Smooth muscle cell of the brain vasculature (primary cell): Measurements from ENCODE around the gene CCNY.

Source experiments
- DNase-seq: peaks from one replicate; pipeline ENCODE4 v3.0.0-alpha.2; 2012; ENCODE audit warnings: low read depth, low spot score

CCNY gene

DNA sequence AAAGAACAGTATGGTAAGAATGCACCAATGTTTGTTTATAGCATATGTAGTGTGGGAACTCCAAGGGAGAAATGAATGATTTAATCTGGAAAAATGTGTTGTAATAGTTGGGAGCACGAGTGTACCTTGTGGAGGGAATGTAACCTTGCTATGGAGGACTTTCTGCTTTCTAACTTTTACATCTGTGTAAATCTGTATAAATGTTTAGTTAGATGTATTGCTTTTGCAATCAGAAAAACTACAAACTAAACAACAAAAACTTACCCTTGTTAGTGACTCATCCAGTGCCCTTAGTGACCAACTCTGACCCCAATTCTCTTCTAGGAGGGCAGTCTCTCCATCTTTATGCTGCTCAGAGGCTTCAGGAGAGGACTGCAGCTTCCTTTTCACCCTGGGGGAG, 89.3 kb downstream of the CCNY start:
- no peak for DNase-seq

DNA sequence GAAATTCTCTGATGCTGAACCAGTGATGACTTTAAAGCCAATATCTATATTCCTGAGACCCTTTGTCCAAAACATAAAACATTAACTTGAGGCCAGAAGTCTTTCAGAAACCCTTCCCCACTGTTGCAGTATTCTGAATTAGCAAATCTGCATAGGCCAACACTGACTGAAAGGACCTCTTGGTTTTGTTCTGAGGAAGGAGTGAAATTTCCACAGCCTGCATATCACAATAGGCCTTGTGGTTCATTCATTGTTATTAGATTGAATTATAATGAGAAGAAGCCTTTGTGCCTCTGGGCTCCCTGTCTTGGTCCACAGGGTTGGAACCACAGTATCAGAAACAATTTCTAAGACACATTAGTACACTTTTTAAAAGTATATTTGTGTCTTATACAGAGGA, 90.3 kb downstream of the CCNY start:
- no peak for DNase-seq

DNA sequence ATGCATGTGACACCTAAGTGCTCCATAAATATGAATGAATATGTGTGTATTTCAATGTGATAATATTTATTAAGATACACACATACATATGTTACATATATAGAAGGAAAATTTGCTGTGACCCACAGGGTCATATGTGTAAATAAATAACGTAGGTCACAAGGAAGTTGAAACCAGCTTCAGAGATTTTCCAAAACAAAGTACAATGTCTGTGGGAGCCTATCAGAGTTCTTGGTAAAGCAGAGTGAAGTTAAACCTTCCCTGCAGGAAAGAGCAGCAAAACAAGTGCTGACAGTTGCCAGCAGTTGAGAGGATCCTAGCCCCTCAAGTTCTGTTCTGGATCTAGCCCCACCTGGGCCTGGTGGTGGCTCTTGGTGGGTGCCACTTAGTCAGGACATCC, 91.2 kb downstream of the CCNY start:
- no peak for DNase-seq

DNA sequence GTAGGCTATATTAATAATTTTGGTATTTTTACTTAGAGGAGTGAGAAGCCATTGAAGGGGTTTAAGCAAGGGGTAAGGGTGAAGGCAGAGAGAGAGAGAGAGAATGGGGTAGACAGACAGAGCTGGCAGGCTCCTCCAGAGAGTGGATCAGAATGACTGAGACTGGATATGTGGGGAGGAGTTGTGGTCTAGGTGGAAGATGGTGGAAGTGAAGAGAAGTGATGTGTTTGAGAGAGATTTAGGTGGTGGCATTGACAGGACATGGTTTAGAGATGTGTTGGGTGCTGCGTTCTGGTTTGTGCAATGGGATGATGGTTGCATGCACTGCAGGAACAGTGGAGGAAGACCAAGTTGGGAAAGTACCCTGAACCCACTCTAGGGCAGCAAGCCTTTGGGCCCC, 92.2 kb downstream of the CCNY start:
- no peak for DNase-seq

DNA sequence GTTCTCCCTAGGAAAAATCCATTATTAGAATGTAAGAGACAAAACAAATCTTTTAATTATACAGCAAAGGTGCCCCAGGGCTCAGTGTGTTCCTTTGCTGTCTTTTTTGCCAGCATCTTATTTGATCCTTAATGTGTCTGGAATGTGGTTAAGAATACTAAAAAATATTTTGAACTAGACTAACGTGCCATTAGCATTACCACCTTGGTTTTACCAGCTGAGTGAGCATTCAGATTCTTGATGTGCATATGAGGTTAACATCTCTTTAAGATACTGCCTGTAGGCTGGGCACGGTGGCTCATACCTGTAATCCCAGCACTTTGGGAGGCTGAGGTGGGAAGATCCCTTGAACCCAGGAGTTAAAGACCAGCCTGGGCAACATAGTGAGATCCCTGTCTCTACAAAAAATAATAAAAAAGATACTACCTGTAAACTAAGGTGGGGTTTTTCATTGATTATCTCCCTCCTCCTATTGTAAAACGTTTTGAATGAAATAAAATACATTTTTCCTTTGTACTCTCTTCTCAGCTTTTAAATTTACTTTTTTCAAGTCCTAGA, 96.6 kb downstream of the CCNY start:
- DNase-seq = no peak

DNA sequence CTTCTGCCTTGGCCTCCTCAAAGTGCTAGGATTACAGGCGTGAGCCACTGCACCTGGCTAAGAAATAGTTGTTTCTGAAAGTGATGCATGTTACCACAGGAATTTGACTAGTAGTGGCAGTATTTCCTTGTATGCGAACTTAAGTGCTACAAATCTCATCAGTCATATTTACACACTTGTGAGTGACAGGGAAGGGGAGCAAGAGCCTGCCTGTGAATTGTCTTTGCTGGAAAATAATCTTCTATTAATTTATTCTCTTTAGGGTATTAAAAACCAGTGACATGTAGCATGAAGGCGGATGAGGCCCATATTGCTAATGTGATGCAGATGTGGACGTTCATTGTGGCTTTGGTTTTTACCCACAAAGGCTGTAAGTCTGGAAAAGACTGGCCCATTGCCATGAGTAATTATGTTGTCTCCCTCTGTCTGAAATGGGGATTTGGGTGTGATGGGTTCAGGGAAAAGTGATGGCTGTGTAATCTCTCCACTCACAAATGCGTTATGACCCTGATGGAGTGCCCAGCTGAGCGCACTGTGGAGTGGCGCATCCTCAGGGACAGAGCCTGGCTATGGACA, 97.6 kb downstream of the CCNY start:
- no peak for DNase-seq

DNA sequence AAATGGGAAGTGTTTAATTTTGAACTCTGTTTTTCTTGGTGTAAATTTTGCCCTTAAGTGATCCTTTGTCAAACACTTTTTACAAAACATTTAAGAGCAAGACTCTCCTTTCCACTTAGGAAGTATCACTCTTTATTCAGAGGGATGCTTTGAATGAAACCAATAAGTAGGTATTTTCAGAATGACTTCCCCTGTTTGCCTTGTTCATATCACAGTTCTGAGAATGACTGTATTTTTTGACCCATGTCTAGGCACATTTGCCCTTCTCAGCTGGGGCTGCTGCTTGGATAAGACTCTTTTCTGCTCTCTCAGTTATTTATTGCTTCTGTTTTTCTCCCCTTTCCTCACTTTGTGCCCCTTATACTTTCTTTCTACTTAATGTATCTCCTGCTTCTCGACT, 98.2 kb downstream of the CCNY start:
- DNase-seq = no peak

DNA sequence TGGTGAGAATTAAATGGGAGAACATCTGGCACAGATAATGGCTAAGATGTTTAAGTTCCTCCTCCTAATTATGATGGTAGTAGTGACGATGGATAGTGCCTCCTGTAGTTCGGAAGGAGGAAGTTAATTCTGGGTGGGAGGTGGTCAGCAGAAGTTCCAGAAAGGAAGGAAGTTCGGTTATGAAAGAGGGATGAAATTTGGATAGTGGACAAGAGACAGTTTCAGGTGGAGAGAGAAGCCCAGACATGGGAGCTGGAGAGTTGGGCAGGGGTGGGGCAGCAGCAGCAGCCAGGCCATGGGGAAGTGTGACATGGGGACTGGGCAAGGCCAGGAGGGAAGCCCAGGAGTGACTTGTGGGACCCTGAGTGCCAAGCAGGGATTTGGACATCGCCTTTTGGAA, 99.5 kb downstream of the CCNY start:
- DNase-seq = no peak

DNA sequence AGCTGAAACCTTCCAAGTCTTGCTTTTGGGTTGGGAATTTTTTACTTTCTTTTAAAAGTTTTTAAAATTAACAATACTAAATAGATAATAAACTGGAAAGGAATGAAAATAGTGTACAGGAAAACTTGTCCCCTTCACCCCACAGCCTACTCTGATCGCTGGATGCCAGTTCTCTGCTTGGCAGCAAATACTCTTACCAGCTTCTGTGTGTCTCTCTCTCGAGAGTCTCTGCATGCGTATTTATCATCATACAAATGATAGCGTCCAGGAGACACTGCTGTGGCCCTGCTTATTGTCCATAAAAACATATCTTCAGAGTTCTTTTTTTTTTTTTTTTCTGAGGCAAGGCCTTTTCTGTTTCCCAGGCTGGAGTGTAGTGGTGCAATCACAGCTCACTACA, 101.5 kb downstream of the CCNY start:
- DNase-seq = no peak

DNA sequence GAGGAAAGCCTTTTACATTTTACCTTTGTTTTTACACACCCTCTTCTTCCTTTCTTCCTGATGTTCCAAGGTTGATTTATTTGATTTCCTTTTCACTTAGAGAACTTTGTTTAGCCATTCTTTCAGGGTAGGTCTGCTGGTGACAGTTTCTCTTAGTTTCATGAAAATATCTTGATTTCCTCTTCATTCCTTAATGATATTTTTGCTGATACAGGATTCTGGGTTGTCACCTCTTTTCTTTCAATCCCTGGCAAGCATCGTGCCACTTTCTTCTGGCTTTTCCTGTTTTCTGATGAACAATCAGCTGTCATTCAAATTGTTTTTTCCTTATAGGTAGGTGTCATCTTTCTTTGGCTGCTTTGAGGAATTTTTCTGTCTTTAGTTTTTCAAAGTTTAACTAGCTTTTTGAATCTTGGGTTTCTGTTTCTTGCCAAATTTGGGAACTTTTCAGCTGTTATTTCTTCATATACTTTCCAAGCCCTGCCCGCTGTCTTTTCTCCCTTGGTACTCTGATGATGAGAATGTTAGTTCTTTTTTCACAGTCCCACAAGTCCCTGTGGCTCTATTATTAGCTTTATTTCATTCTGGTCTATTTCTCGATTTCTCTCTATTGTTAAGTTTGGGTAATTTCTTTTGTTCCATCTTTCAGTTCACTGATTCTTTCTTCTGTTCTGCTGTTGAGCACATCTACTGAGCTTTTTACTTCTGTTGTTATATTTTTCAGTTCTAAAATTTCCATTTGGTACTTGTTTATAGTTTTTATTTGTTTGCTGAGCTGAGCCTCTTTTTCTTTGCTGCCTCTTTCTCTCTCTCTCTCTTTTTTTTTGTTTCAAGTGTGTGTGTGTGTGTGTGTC, 102.6 kb downstream of the CCNY start:
- no peak for DNase-seq

DNA sequence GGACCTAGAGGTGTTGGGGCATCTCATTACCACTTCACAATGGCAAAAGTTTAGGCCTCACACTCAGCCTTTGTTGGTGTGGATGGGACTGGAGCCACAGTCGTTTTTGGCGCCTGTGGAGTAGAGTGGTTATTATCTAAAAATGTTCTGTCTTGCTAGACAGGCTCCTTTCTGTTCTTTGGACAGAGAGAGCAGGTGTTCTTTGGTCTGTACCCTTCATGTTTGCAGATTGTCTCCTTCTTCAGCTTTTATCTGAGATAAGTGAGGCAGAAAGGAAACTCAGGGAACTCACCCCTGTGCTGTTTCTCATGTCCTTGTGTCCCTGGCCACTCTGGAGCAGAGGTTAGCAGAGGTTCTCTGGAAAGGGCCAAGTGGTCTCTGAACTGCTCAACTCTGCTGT, 103.7 kb downstream of the CCNY start:
- no peak for DNase-seq

DNA sequence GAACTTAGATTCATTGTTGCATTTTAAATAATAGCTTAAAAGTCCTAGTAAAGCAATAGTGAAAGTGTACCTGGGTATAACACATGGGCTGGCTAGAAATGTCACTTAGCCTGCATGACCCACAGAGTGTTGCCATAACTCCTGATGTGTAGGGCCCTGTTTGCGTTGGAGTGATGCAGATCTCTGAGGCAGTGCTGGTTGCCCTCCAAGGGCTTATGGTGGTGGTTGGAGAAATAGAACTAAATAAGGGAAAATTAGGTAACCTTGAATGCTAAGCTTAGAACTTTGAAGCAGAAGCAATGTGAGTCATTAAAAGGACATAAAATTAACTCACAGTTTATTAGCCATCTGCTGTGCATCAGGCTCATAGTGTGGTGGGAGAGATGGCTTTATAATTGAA, 105.7 kb downstream of the CCNY start:
- no peak for DNase-seq

DNA sequence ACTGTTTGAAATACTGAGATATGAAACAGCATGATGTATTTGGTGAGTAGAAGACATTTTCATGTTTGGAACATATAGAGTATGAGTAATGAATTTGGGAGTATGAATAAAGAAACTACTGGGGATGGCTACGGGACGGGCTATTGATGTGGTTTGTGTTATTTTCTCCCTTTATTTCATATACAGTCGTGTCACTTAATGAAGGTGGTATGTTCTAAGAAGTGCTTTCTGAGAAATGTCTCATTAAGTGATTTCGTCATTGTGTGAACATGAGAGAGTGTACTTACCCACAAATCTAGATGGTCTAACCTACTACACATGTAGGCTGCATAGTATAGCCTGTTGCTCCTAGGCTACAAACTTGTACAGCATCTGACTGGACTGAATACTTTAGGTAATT, 106.3 kb downstream of the CCNY start:
- DNase-seq = no peak

DNA sequence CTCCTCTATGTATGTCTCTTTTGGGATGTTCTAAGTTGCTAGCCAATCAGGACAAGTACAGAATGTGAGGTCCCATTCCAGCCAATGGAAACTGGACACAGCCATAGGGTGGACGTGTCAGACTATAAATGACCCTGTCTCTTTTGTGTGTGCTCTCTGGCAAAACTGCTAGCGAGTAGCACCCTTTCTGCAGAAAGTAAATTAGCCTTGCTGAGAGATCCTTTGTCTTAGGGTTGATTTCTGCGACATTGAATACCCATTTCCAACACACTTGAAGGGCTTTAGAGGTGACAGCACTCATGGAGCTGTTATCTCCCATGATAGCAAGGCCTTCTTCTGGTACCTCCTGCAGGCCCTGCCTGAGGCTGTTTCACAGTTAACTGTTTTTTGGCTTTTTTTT, 107.5 kb downstream of the CCNY start:
- no peak for DNase-seq

DNA sequence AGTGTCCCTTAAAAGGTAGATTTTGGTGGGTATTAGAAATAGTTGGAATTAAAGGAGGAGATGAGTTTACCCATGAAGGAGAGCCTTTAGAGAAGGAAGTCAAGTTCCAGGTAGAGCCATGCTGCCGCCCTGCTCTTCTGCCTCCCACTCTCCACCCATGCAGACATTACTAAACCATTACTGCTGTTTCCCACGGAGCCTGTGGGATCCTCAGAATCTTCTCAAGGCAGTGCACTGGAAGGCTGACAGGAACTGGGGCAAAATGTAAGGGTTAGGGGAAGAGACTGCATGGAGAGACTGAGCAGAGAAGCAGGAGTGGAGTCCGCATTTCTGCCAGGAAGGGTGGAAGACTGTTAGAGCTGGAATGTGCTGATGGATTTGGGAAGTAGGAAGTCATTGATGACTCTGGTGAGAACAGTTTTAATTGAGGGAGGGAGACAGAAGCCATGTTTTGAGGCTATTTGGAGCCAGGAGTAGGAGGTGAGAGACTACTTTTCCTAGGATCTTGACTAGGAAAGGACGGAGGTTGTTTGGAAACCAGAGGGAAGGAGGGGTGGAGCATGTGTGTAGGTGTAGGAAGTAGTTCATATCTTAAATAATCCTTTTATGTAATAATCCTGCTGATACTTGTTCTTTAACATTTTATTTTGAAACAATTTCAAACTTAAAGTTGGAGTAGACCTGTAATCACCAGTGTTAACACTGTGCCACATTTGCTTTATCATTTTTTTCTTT, 109.0 kb downstream of the CCNY start:
- DNase-seq = no peak

DNA sequence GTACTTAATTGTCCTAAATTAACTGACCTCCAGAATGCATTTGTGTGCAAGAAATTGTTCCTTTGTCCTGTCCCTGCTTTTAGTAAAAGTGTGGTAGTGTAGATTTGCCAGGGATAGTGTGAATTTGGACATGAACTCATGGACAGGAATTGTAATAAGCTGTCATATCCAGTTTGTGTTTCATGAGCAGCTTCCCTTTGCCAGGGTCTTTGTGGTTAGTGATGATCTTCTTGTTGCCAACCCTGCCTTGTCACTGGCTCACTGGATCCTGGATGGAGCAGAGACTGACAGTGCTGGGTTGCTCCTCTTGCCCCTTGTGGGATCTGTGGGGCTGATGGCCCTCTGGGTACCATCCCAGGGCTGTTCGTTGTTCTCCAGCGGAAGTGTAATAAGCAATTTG, 110.1 kb downstream of the CCNY start:
- DNase-seq = no peak

DNA sequence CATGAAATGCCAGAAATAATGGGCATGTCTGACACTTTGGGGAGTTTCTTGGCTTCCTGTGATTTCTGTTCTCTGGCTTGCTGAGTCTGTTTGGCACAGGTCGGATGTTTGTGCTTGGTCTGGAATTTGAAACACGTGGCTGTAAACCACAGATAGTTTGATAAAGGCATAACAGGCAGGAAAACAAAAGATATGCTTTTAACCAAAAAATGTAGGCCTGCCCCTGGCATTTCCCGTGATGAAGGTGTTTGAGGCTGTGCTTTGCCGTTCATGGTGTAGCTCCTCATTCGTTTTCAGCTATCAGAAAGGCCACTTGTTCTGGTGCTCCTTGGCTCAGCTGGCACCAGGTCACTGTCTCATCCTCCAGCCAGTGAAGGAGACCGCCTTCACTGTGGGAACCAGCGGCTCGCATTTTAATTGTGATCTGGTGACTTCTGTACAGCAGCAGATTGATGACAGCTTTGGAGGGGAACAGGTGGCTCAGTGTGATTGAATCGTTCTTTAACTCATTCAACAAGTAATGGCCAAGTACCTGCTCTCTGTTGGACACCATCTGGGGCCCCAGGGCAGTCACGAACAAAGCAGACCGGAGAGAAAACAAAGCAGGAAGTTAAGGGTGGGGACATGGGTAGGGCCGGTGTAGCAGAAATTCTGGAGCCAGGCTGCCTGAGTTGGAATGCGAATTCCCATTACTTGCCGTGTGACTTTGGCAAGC, 111.5 kb downstream of the CCNY start:
- DNase-seq = no peak

DNA sequence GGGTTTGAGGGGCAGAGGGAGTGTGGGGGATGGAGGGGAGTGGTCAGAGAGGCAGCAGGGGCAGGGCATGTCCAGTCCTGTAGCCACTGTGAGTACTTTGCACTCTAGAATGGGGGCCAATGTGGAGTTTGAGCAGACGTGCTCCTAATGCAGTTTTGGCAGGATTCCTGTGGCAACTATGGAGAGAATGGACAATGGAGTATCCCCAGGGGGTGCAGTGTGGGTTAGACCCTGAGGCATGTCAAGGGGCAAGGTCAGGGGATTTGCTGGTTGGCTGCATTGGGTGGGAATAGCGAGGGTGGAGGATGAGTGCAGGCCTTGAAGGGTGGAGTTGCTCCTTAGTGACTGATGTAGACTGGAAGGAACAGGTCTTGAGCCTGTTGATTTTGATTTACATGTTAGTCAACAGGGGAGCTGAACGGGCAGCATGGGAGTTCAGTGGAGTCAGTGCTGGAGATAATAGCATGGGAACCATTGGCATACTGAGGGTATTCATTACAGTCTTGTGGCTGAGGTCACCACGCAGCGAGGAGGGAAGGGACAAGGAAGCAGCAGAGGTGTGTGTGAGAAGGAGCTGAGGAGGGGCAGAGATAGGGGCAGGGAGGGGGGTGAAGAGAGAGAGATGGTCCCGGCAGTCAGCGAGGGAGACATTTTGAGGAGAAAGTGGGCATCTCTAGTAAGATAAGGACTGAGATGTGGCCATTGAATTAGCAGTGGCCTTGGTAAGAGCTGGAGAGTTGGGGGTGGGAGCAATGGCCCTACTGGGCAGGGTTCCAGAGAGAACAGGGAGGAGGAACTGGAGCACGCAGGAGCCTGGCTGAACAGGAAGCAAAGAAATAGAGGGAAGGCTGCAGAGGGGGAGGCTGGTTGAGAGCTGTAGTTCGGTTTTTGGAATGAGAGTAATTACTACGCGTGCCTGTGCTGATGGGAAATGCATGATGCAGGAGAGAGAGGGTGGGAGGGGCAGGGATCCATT, 112.7 kb downstream of the CCNY start:
- DNase-seq = no peak

DNA sequence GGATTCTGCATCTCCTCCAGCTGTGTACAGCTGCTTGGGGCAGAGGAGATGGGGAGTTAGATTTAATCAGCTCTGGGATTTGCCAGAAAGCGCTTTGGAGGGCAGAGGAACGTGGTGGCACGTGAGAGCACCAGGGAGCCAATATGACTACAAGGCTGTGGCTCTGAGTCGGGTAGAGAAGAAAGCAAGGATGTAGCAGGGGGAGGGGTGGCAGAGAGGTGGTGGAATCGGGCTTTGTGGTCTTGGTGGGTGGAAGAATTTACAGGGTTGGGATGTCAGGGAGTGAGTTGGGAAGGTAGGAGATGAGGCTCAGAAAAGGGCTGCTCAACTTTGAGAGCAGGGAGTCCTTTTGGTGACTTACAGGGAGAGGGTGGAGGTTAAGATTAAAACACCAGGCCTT, 113.6 kb downstream of the CCNY start:
- no peak for DNase-seq

DNA sequence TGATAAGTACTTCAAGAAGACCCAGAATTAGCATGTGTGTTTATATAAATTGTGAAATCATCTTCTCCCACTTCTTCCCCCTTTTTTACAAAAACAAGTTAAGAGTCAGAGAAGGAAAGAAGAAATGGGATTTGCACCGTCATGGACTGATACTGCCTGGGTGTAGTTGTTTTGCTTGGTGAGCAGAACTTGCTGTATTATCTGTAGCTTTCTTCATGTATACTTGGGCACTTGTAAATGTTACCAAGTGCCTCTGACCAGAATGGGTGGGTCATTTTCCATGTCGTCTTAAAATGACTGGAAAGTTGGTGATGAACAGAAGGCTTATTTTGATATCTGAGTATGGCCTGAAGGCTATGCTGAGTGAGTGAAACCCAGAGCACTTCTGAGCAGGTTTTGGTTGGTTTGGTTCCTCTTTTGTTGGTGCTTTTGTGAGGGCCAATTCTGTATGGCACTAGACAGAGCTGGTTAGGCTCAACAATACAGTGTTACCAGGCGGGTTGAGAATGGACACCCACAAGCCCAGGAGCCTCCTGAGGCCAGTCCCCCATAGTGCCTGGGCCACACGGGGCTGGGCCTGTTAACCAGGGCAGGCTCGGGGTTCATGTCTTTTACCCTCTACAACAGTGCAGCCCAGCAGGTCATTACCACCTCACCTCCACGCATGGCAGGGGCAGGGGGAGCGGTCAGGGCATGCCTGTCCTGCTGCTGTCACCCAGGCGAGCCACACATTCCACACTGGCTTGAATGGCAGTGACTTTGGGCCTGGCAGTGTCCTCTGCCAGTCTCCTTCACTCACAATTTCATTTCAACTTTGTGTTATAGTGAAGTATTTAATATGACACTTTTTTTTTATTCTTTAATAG, 115.1 kb downstream of the CCNY start:
- no peak for DNase-seq
